ENCODE measurements around the gene SELENON.
"Not testable (repeated sequence)": the region's sequence is repeated elsewhere in the genome, so short reads cannot be mapped to it uniquely, and the experiment has no call there.

- not testable (repeated sequence) for TF ChIP-seq GPN1 (CRISPR knock-in tag; IDR thresholded peaks at IDR 0.05; ENCODE audit: borderline replicate concordance); RAD21 (CRISPR knock-in tag; IDR thresholded peaks at IDR 0.05)
Observed at GRCh38 chr1:25839808-25840207, 39.8 kb downstream of the SELENON start.
